ENCODE data around the gene YTHDC2.

- TF ChIP-seq CTCF (IDR thresholded peaks at IDR 0.05; ENCODE audit: insufficient read depth, low read length): no peak
- no peak for TF ChIP-seq GABPA (IDR thresholded peaks at IDR 0.05; ENCODE audit: low read depth)
- no peak for TF ChIP-seq REST (IDR thresholded peaks at IDR 0.05; ENCODE audit: insufficient replicate concordance, low read depth)
- no peak for TF ChIP-seq POLR2AphosphoS5 (IDR thresholded peaks at IDR 0.05; ENCODE audit: low read depth)
- TF ChIP-seq SPI1 (IDR thresholded peaks at IDR 0.05; ENCODE audit: borderline replicate concordance, low read depth): no peak
These were observed 4.7 kb upstream of the YTHDC2 start for GRCh38 chr5:113508756-113509155.
